ENCODE results near the gene DIDO1. TPM values are rescaled to one million over a fixed set of nuclear protein-coding genes. Genes with fewer than 3 reads are reported as not detected.

DIDO1 gene
- total RNA-seq, 2 donors from 2014 or later, result 53.5 to 68.3 TPM

DNA sequence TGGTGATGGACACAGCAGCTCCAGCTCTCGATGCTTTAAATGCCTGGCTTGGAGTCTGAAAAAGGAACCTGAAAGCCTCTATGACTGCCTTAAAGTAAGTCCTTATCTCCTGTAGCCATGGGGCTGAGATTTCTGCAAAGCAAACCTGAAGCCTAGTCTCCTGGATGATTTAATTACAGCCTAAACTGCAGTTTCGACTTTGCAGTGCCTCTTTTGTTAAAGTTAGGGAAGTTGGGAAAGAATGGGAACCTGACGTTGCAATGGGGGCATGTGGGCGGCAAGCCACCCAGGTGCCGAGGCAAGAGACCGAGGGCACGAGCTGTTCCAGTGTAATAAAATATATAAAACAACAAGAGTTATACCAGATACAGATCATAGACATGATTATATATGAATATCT, 53.0 kb downstream of the DIDO1 start:
- Mint-ChIP-seq H3K36me3 (ENCODE audit: low read depth) (no peaks in the 10 kb centered on the region), H3K4me3 (no peak overlapping the region), H3K9me3 (no peaks in the 10 kb centered on the region), H3K4me1 (peaks cover 2% of the 10 kb centered on the region), H3K27ac (no peak overlapping the region), H3K27me3 (ENCODE audit: insufficient read depth) (peaks cover 1% of the 10 kb centered on the region)
- no peaks in the 10 kb centered on the region for H3K4me1 ChIP-seq (ENCODE audit: control insufficient read depth, insufficient read depth, low read length)
- peaks cover 6% of the 10 kb centered on the region for H3K36me3 ChIP-seq (ENCODE audit: control insufficient read depth, insufficient read depth, low read length)
- WGBS, 2 experiments (ENCODE audit: insufficient coverage in 1 of 2, insufficient read length in 1 of 2), result 69 to 74% methylated on average over 2 to 5 of the region's 7 CpGs
- H3K27ac ChIP-seq (ENCODE audit: low read depth, low read length), result no peak overlapping the region
- H3K9ac ChIP-seq (ENCODE audit: extremely low read depth, low read length, poor library complexity, severe bottlenecking), result no peak overlapping the region
- no peaks in the 10 kb centered on the region for H3K27me3 ChIP-seq (ENCODE audit: control insufficient read depth, insufficient read depth, low read length, poor library complexity, severe bottlenecking)
- TF ChIP-seq, protein P1, sequence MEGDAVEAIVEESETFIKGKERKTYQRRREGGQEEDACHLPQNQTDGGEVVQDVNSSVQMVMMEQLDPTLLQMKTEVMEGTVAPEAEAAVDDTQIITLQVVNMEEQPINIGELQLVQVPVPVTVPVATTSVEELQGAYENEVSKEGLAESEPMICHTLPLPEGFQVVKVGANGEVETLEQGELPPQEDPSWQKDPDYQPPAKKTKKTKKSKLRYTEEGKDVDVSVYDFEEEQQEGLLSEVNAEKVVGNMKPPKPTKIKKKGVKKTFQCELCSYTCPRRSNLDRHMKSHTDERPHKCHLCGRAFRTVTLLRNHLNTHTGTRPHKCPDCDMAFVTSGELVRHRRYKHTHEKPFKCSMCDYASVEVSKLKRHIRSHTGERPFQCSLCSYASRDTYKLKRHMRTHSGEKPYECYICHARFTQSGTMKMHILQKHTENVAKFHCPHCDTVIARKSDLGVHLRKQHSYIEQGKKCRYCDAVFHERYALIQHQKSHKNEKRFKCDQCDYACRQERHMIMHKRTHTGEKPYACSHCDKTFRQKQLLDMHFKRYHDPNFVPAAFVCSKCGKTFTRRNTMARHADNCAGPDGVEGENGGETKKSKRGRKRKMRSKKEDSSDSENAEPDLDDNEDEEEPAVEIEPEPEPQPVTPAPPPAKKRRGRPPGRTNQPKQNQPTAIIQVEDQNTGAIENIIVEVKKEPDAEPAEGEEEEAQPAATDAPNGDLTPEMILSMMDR (conservative IDR thresholded peaks at IDR 0.05), result no peak
- H3K4me3 ChIP-seq (ENCODE audit: low read length), result no peak overlapping the region
- no peak for DNase-seq
- H3K9me3 ChIP-seq (ENCODE audit: control insufficient read depth, low read length), result no peaks in the 10 kb centered on the region

DNA sequence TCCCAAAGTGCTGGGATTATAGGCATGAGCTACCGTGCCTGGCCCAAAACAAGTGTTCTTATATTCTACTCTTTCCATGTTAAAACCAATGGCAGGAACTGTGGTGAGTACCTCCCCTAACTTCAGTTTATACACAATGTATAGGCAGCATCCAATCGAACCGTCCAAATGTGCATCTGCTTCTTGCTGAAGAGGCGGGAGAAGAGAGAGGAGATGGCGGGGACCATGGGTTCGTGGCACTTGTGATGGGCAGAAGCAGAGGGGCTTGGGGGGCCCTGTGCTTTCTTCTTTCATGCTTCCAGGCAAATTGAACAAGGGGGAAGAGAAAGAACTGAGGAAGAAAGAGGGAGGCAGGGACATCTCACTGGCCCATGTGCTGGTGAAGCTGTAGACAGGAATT, 53.4 kb downstream of the DIDO1 start:
- H3K27ac Mint-ChIP-seq, result no peak overlapping the region
- peaks cover 3% of the 10 kb centered on the region for H3K27me3 Mint-ChIP-seq (ENCODE audit: insufficient read depth)
- no peak overlapping the region for H3K9ac ChIP-seq (ENCODE audit: extremely low read depth, low read length, poor library complexity, severe bottlenecking)
- H3K4me3 ChIP-seq (ENCODE audit: low read length), result no peak overlapping the region
- H3K27me3 ChIP-seq (ENCODE audit: control insufficient read depth, insufficient read depth, low read length, poor library complexity, severe bottlenecking), result no peaks in the 10 kb centered on the region
- H3K4me1 Mint-ChIP-seq, result no peaks in the 10 kb centered on the region
- H3K4me3 Mint-ChIP-seq, result no peak overlapping the region
- no peaks in the 10 kb centered on the region for H3K4me1 ChIP-seq (ENCODE audit: control insufficient read depth, insufficient read depth, low read length)
- TF ChIP-seq, protein P1 (conservative IDR thresholded peaks at IDR 0.05), result no peak
- H3K27ac ChIP-seq (ENCODE audit: low read depth, low read length), result no peak overlapping the region
- DNase-seq, result no peak
- no peaks in the 10 kb centered on the region for H3K9me3 ChIP-seq (ENCODE audit: control insufficient read depth, low read length)
- WGBS, 2 experiments (ENCODE audit: insufficient coverage in 1 of 2, insufficient read length in 1 of 2), result 91 to 100% methylated on average over 4 to 6 of the region's 6 CpGs
- H3K9me3 Mint-ChIP-seq, result no peaks in the 10 kb centered on the region
- H3K36me3 ChIP-seq (ENCODE audit: control insufficient read depth, insufficient read depth, low read length), result peaks cover 2% of the 10 kb centered on the region
- no peaks in the 10 kb centered on the region for H3K36me3 Mint-ChIP-seq (ENCODE audit: low read depth)

DNA sequence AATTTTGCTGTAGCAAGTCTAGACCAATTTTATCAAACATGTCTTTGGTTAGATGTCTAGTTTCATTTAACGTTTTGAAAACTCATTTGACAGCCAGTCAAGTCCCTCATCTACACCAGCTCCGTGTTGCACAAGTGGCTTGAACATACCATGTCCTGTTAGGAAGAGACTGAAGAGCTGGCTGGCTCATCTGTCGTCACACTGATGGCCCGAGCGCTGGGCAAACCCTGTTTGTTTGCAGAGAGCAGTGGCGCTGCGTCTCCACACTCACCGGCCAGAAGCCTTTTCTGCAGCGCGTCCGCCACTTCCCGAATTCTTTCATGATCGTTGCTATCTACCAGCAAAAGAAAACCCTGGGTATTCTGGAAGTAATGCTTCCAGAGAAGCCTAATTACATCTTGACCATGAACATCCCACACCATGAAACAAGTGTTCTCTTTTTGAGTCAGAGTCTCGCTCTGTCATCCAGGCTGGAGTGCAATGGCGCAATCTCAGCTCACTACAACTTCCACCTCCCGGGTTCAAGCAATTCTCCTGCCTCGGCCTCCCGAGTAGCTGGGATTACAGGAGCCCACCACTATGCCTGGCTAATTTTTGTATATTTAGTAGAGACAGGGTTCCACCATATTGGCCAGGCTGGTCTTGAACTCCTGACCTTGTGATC, 54.0 kb downstream of the DIDO1 start:
- no peaks in the 10 kb centered on the region for H3K9me3 ChIP-seq (ENCODE audit: control insufficient read depth, low read length)
- H3K4me1 ChIP-seq (ENCODE audit: control insufficient read depth, insufficient read depth, low read length), result no peaks in the 10 kb centered on the region
- Mint-ChIP-seq H3K27me3 (ENCODE audit: insufficient read depth) (peaks cover 3% of the 10 kb centered on the region), H3K4me3 (no peak overlapping the region), H3K27ac (no peak overlapping the region), H3K9me3 (no peaks in the 10 kb centered on the region), H3K36me3 (ENCODE audit: low read depth) (no peaks in the 10 kb centered on the region), H3K4me1 (no peaks in the 10 kb centered on the region)
- TF ChIP-seq, protein P1 (conservative IDR thresholded peaks at IDR 0.05), result no peak
- H3K27me3 ChIP-seq (ENCODE audit: control insufficient read depth, insufficient read depth, low read length, poor library complexity, severe bottlenecking), result no peaks in the 10 kb centered on the region
- no peaks in the 10 kb centered on the region for H3K36me3 ChIP-seq (ENCODE audit: control insufficient read depth, insufficient read depth, low read length)
- no peak overlapping the region for H3K27ac ChIP-seq (ENCODE audit: low read depth, low read length)
- no peak overlapping the region for H3K4me3 ChIP-seq (ENCODE audit: low read length)
- DNase-seq, result no peak
- WGBS, 2 experiments (ENCODE audit: insufficient coverage in 1 of 2, insufficient read length in 1 of 2), result 89 to 95% methylated on average over 14 to 18 of the region's 18 CpGs
- no peak overlapping the region for H3K9ac ChIP-seq (ENCODE audit: extremely low read depth, low read length, poor library complexity, severe bottlenecking)
